Natural killer cell treated with Interleukin-12 subunit alpha and Interleukin-12 subunit beta and Interleukin-15 and Interleukin-18, amount 100 ng/mL, for 72 hours (primary cell): ENCODE data around the gene FUT6. TPM values are rescaled to one million over a fixed set of nuclear protein-coding genes. Genes with fewer than 3 reads are reported as not detected.

Source experiments
- ATAC-seq, 2 donors: fragments of 150-1000 bp; cut with Tn5 transposase in 1 of 2; sonication (Bioruptor Pico), chemical (Tn5 transposase) in 1 of 2; 2 replicates each; pipeline ENCODE4 v1.10.0; 2021
- DNase-seq: peaks from one replicate; pipeline ENCODE4 v3.0.0; 2022; ENCODE audit warnings: low spot score
- H3K27ac Mint-ChIP-seq, 2 donors: 1 replicate in 1 of 2; 2 replicates in 1 of 2; pipeline ENCODE4 v1.8.0; 2022; ENCODE audit warnings: mixed read lengths in 2 of 2, mild to moderate bottlenecking in 1 of 2, moderate library complexity in 1 of 2
- H3K27me3 Mint-ChIP-seq, 2 donors: 1 replicate in 1 of 2; 2 replicates in 1 of 2; pipeline ENCODE4 v1.8.0; 2022; ENCODE audit warnings: mixed read lengths in 2 of 2
- H3K36me3 Mint-ChIP-seq: one replicate; pipeline ENCODE4 v1.8.0; 2022; ENCODE audit warnings: mixed read lengths
- H3K4me1 Mint-ChIP-seq, 2 donors: 1 replicate in 1 of 2; 2 replicates in 1 of 2; pipeline ENCODE4 v1.8.0; 2022; ENCODE audit warnings: low read depth in 2 of 2, mixed read lengths in 2 of 2, mild to moderate bottlenecking in 1 of 2
- H3K4me3 Mint-ChIP-seq: one replicate; pipeline ENCODE4 v1.8.0; 2022; ENCODE audit warnings: mixed read lengths
- H3K9me3 Mint-ChIP-seq: 2 replicates; pipeline ENCODE4 v1.8.0; 2022; ENCODE audit warnings: mixed read lengths
- total RNA-seq, 2 donors: library from RNA; stranded (reverse); gene quantifications; one replicate each; pipeline ENCODE4 v1.2.3, GENCODE V29; 2022

The FUT6 gene
- total RNA-seq, 2 donors from 2014 or later = not detected

GRCh38 chr19:5827891-5828660 is 11.4 kb downstream of the FUT6 start:
- no peaks in the 10 kb centered on the region for H3K9me3 Mint-ChIP-seq
- H3K4me3 Mint-ChIP-seq = peak overlapping the region; percentile 96
- no peaks in the 10 kb centered on the region for H3K27me3 Mint-ChIP-seq
- H3K36me3 Mint-ChIP-seq = no peaks in the 10 kb centered on the region
- peaks cover 10 to 15% of the 10 kb centered on the region in 2 donors for H3K4me1 Mint-ChIP-seq
- peak overlapping the region; percentile 94 for H3K27ac Mint-ChIP-seq
- DNase-seq (peak; percentile 98), ATAC-seq (peak; percentile 90 to 92)

GRCh38 chr19:5827342-5827890 is 12.1 kb downstream of the FUT6 start:
- Mint-ChIP-seq H3K9me3 (no peaks in the 10 kb centered on the region), H3K27me3 (no peaks in the 10 kb centered on the region), H3K27ac (peak overlapping the region; percentile 54 to 87), H3K36me3 (no peaks in the 10 kb centered on the region), H3K4me3 (peak overlapping the region; percentile 89), H3K4me1 (peaks cover 10 to 15% of the 10 kb centered on the region in 2 donors)
- DNase-seq (no peak), ATAC-seq (no peak)

- Mint-ChIP-seq H3K4me3 (peak overlapping the region; percentile 89), H3K4me1 (peaks cover 10 to 15% of the 10 kb centered on the region in 2 donors), H3K27ac (peak overlapping the region; percentile 54 to 87), H3K27me3 (no peaks in the 10 kb centered on the region), H3K9me3 (no peaks in the 10 kb centered on the region), H3K36me3 (no peaks in the 10 kb centered on the region)
- no peak for DNase-seq
- ATAC-seq = no peak
These were observed 12.8 kb downstream of the FUT6 start for GRCh38 chr19:5826531-5827341.

GRCh38 chr19:5825178-5825577 is 14.3 kb downstream of the FUT6 start:
- H3K4me3 Mint-ChIP-seq = no peak overlapping the region
- no peaks in the 10 kb centered on the region for H3K9me3 Mint-ChIP-seq
- peaks cover 9 to 15% of the 10 kb centered on the region in 2 donors for H3K4me1 Mint-ChIP-seq
- ATAC-seq (no peak), DNase-seq (no peak)
- H3K36me3 Mint-ChIP-seq = no peaks in the 10 kb centered on the region
- H3K27me3 Mint-ChIP-seq = peaks cover 0 to 3% of the 10 kb centered on the region in 2 donors
- H3K27ac Mint-ChIP-seq = no peak overlapping the region

- H3K9me3 Mint-ChIP-seq = no peaks in the 10 kb centered on the region
- H3K36me3 Mint-ChIP-seq = no peaks in the 10 kb centered on the region
- H3K4me3 Mint-ChIP-seq = no peak overlapping the region
- ATAC-seq = no peak
- H3K4me1 Mint-ChIP-seq = peaks cover 7 to 15% of the 10 kb centered on the region in 2 donors
- no peak overlapping the region for H3K27ac Mint-ChIP-seq
- peaks cover 3 to 4% of the 10 kb centered on the region in 2 donors for H3K27me3 Mint-ChIP-seq
- DNase-seq = no peak
These were observed 14.8 kb downstream of the FUT6 start for GRCh38 chr19:5824751-5825150.

- DNase-seq (no peak), ATAC-seq (no peak)
- no peaks in the 10 kb centered on the region for H3K9me3 Mint-ChIP-seq
- H3K4me3 Mint-ChIP-seq = no peak overlapping the region
- no peak overlapping the region for H3K27ac Mint-ChIP-seq
- H3K36me3 Mint-ChIP-seq = no peaks in the 10 kb centered on the region
- peaks cover 3 to 7% of the 10 kb centered on the region in 2 donors for H3K27me3 Mint-ChIP-seq
- peaks cover 7 to 14% of the 10 kb centered on the region in 2 donors for H3K4me1 Mint-ChIP-seq
These were observed 15.8 kb downstream of the FUT6 start for GRCh38 chr19:5823579-5824281.

GRCh38 chr19:5822181-5822844 is 17.2 kb downstream of the FUT6 start:
- Mint-ChIP-seq H3K4me3 (no peak overlapping the region), H3K9me3 (no peaks in the 10 kb centered on the region), H3K4me1 (peaks cover 4 to 6% of the 10 kb centered on the region in 2 donors), H3K27me3 (peaks cover 10 to 19% of the 10 kb centered on the region in 2 donors), H3K36me3 (no peaks in the 10 kb centered on the region), H3K27ac (no peak overlapping the region)
- DNase-seq (no peak), ATAC-seq (no peak)

- Mint-ChIP-seq H3K27ac (no peak overlapping the region), H3K4me3 (no peak overlapping the region)
These were observed 17.9 kb downstream of the FUT6 start for GRCh38 chr19:5821521-5822180.

GRCh38 chr19:5820785-5821184 is 18.7 kb downstream of the FUT6 start:
- ATAC-seq = peak in 1 of 2 donors; percentile 12
- Mint-ChIP-seq H3K36me3 (no peaks in the 10 kb centered on the region), H3K27ac (no peak overlapping the region), H3K27me3 (peaks cover 19 to 33% of the 10 kb centered on the region in 2 donors), H3K4me3 (no peak overlapping the region), H3K4me1 (no peaks in the 10 kb centered on the region), H3K9me3 (no peaks in the 10 kb centered on the region)
- DNase-seq = no peak

More at GRCh38 chr19:5821521-5822180, 17.9 kb downstream of the FUT6 start:
- Mint-ChIP-seq H3K27me3 (peaks cover 17 to 25% of the 10 kb centered on the region in 2 donors), H3K9me3 (no peaks in the 10 kb centered on the region), H3K36me3 (no peaks in the 10 kb centered on the region), H3K4me1 (no peaks in the 10 kb centered on the region)
- ATAC-seq = no peak
- DNase-seq = no peak

GRCh38 chr19:5818594-5818993 is 20.9 kb downstream of the FUT6 start:
- no peaks in the 10 kb centered on the region for H3K36me3 Mint-ChIP-seq

GRCh38 chr19:5817218-5817617 is 22.3 kb downstream of the FUT6 start:
- no peaks in the 10 kb centered on the region for H3K4me1 Mint-ChIP-seq
- H3K27ac Mint-ChIP-seq = peak overlapping the region in 1 of 2 donors; percentile 49
- no peaks in the 10 kb centered on the region for H3K36me3 Mint-ChIP-seq
- ATAC-seq = no peak
- no peak for DNase-seq
- H3K9me3 Mint-ChIP-seq = no peaks in the 10 kb centered on the region
- peaks cover 19 to 33% of the 10 kb centered on the region in 2 donors for H3K27me3 Mint-ChIP-seq
- no peak overlapping the region for H3K4me3 Mint-ChIP-seq

More at GRCh38 chr19:5818594-5818993, 20.9 kb downstream of the FUT6 start:
- Mint-ChIP-seq H3K4me1 (no peaks in the 10 kb centered on the region), H3K27me3 (peaks cover 19 to 33% of the 10 kb centered on the region in 2 donors), H3K27ac (no peak overlapping the region), H3K9me3 (no peaks in the 10 kb centered on the region), H3K4me3 (no peak overlapping the region)
- no peak for DNase-seq
- ATAC-seq = no peak

GRCh38 chr19:5814852-5815246 is 24.7 kb downstream of the FUT6 start:
- Mint-ChIP-seq H3K36me3 (no peaks in the 10 kb centered on the region), H3K4me1 (no peaks in the 10 kb centered on the region), H3K27ac (no peak overlapping the region), H3K27me3 (peaks cover 15 to 30% of the 10 kb centered on the region in 2 donors), H3K4me3 (no peak overlapping the region), H3K9me3 (no peaks in the 10 kb centered on the region)
- ATAC-seq = peak in 1 of 2 donors; percentile 53
- no peak for DNase-seq
